Activated CD4-positive, CD25-positive, alpha-beta regulatory T cell treated with anti-CD3 and anti-CD28 coated beads, Interleukin-2, amount 50 U/mL, for 24 hours (primary cell): ENCODE measurements around the gene GAL3ST2.

Experiments used
- ATAC-seq, 2 donors: fragments of 150-1000 bp; cut with Tn5 transposase; one replicate each; pipeline ENCODE4 v1.10.0; 2021; ENCODE audit warnings: mild to moderate bottlenecking in 1 of 2, moderate library complexity in 1 of 2

GAL3ST2 gene

DNA sequence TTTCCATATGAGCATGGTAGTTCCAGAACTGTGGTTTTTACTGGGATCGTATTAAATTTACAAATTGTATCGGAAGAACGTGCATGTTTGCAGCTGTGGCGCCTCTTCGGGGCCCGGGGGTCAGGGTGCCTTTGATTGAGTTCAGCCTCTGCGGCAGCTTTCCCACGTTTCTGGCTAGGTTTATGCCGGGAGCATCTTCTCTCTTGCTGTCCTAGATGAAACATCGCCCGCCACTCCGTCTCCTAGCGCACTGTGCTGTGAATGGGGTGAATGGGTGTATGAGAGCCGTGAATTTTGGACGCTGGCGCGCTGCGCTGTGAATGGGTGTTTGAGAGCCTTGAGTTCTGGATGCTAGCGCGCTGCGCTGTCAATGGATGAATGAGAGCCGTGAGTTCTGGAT is 69.8 kb downstream of the GAL3ST2 start:
- ATAC-seq = no peak

DNA sequence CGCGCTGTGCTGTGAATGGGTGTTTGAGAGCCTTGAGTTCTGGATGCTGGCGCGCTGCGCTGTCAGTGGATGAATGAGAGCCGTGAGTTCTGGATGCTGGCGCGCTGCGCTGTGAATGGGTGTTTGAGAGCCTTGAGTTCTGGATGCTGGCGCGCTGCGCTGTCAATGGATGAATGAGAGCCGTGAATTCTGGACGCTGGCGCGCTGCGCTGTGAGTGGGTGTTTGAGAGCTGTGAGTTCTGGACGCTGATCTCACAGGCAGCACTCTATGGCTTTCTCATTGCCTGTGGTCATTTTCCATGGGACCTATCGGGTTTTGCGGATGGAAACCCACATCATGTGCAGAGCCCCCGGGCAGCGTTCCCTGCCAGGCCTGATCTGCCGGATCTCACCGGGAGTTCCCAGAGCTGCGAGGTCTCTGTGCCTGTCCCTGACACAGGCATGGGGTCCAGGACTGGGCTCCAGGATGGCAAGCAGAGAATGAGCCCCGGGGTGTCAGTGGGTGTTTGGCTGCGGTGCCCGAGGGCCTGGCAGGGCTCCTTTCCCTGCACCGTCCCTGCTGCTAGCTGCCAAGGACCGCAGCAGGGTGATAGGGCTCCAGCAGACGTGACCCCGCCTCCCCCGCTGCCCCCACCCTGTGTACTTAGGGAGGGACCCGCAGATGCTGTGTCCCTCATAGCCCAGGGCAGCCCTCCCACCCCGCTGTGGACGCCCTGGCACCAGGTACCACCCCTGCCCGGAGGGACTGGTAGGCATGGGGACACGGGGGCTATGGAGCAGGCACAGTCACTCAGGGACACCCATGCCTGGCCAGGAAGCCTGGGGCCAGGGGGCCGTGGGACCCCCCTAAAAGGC is 72.4 kb downstream of the GAL3ST2 start:
- ATAC-seq = no peak

DNA sequence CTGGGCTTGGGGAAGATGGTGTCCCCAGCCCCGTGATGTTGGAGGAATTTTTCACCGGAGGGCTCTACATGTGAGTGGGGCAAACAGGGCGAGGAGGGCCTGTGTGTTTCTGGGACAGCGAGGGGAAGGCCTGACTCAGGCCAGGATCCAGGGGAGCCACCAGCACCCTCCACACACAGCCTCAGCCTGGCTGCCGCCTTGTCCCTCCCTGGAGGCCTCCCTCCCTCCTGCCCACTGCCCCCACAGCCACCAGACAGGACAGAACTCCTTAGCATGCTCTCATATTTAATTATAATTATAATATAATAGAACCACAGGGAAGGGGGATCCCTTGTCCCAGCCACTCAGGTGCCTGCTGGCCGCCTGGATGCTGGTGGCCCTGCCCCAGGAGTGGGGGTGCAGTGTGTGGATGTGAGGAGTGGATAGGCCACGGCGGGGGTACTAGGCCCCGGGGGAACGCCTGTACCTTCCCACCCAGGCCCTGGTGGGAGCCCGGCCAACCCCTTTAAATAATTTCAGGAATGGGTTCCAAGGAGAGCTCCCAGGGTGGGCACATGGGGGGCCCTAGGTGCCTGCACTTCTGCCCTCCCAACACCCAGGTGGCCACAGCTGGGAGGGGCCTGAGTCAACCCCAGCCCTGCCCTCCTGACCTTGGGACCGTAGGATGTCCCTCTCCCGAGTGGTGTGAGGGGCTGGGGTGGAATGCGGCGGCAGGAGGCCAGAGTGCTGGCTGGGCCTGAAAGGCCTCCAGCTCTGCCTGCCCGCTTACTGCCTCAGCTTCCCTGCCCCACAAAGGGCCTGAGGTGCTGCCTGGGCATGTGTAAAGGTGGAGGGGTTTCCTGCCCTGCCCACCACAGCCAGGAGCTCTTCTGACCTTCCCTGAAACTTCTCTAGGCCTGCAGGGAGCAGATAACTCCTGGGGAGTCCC is 73.3 kb downstream of the GAL3ST2 start:
- no peak for ATAC-seq

DNA sequence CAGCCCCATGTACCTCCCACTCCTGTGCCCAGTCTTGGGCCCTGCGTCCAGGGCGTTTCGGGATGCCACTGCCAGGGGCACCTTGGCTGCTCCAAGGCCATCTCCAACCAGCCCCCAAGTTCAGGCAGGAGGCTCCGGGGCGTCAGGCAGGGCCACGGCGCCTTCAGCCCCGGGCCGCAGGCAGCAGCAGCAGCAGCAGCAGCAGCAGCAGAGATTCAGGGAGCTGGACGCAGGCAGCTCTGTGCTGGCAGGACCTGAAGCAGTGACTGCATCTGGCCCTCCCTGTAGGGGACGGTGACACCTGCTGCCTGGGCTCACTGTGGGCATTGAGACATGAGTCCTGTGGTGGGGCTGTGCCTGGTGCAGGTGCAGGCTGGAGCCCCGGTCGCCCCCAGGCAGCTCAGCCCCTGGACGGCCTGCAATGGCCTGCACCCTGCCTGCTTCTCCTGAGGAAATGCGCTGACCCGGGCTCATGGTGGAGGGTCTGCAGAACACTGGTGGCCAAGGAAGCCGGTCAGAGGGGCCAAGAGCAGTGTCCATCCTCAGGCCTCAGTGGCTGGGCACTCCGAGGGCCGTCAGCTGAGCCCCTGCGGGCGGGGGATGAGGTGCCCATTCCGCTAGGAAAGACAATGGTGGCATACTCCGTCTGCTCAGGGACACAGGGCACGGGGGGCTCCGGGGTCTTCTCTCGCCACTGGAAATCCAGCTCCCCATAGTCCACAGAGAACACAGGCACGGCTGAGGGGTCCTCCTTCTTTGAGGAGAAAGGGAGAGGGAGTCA is 74.1 kb downstream of the GAL3ST2 start:
- no peak for ATAC-seq

DNA sequence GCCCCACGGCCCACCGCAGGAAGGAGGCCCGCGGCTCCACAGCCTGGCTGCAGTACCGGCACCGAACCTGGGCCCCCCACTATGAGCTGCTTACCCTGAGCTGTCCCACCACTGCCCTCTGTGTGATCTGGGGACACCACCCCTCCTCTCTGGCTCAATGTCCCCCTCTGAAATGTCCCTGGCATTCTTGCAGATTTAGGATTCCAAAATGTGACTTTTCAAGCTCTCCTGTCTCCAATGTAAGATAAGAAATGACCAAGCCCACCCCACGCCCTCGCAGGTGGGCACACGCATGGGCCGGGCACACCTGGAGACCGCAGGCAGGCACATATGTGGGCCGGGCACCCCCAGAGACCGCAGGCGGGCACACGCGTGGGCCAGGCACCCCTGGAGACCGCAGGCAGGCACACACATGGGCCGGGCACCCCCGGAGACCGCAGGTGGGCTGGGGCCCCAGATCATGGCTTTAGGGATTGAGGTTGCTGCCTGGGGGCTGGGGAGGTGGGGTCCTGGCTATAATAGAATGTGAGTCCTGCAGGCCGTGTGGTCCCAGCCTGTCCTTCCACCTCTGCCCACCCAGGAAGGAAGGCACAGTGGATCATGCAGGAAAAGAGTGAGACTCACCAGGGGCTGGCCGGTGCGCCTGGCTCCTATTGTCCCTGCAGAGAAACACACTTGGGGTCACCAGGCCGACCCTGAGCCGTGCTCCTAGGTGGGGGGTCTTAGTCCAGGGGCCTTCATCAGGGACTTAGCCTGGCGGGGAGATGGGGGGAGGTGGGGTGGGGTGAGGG is 74.9 kb downstream of the GAL3ST2 start:
- ATAC-seq = no peak

DNA sequence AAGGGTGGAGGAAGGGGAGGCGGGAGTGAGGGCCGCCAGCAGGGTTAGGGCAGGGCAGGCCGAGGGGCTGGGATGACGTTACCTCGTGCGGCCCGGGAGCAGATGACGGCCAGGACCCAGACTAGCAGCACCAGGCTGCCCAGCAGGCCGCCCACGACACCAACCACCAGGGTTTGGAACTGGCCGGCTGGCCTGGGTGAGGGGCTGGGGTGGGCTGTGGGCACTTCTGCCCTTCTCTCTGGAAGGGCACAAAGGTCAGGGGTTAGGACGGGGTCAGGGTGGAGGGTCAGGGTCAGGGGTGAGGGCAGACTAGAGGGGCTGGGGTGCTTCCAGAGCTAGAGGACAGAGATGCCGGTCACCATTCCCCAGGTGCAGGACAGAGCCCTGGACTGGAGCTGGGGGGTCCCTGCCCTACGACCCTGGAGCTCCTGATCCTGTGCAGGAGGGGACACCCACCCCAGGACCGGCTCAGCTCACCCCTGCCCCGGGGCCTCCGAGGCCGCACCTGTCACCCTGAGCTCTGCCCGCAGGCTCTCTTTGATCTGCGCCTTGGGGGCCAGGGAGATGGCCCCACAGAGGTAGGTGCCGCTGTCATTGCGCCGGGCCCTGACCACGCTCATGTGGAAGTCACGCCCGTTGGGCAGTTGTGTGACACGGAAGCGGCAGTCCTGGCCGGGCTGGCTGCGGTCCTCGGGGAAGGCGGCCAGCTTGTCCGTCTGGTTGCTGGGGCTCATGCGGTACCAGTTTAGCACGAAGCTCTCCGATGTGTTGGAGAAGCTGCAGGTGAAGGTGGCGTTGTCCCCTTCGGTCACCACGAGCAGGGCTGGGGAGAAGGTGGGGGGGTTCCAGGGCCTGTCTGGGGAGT is 75.7 kb downstream of the GAL3ST2 start:
- ATAC-seq = no peak

DNA sequence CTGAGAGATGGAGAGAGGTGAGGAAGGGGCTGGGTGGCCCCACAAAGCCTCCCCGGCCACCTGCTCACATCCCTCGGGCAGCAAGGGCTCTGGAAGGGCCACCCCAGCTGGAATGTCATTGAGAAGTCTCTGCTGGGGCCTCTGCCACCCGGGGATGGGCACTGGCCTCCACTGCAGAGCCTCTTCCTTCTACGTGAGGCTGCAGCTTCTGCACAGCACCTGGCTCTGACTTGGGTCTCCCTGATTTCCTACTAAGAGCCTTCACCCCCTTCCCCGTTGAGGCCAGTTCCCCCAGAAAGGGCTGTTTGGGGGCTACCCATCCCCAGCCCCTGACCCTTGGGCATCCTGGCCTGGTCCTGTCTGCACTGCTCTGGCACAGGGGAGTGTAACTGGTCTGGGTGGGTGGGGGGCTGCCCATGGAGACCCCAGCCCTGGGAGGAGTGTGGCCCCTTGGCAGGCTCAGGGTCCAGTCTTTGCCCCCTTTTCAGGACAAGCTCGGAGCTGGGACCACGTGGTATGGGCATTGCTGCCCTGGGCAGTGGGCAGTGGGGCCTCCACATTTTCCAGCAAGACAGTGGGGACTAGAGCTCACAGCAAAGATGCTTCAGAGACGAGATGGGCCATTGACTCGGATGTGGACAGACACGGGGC is 76.5 kb downstream of the GAL3ST2 start:
- ATAC-seq = no peak
